H4 (cell line): ENCODE results near the gene GPR15. TPM values are rescaled to one million over a fixed set of nuclear protein-coding genes. Genes with fewer than 3 reads are reported as not detected.

Experiments
- DNase-seq: peaks from one replicate; pipeline ENCODE4 v3.0.0-alpha.2; 2015; ENCODE audit warnings: low spot score
- total RNA-seq: library from RNA; depleted of rRNA; stranded (reverse); fragments of >200 nt; shearing (Covaris generic); gene quantifications from 2 replicates; pipeline ENCODE4 v1.2.3, GENCODE V29; 2014

Gene GPR15
- total RNA-seq, 1 experiment from 2014 or later: 0.06 TPM

GRCh38 chr3:98530676-98531075 lies 1.1 kb upstream of the GPR15 start:
- no peak for DNase-seq

GRCh38 chr3:98532275-98532637 lies 478 bp downstream of the GPR15 start:
- no peak for DNase-seq

- no peak for DNase-seq
These were observed 1.2 kb downstream of the GPR15 start for GRCh38 chr3:98532709-98533571.

DNA sequence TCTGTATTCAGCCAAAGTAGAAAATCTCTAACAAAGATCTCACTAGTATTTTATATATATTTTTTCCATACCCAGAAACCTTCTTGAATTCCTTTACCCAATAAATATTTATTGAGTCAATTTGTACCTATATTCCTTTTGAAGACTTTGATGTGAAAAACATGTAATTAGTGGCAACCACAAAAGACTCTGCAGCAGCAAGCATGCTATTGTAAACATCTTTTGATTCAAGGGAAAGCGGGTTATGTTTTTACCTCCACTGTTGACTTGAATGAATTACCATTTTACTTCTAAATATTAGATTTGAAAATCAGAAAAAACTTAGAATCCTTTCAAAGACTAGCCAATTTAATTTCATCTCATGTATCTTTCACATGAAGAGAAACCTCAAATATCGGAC lies 2.4 kb downstream of the GPR15 start:
- DNase-seq: no peak

GRCh38 chr3:98534734-98535133 lies 3.0 kb downstream of the GPR15 start:
- DNase-seq: no peak

DNA sequence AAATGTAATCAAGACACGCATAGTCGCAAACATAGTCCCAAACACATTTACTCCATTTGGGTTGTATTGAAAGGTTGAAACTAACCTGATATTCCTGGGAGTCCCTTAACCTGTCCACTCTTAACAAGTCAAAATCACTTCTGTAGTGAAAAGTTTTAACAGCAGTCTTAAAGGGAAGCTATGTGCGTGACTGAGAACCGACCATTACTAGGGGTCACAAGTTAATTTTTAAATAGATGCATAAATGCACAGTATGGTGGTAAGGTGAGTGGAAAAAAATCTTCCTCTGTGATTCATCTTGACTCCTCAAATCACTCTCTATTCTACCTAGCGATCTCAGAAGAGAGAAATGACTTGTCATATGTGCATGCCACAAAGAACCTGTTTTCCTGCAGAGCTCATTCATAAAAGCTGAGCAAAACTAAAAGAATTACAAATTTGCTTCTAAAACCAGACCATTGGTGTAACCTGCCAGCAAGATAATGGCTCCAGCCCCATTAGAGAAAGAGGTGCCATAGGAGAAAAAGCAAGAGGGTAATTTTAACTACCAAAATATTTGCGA lies 4.8 kb downstream of the GPR15 start:
- no peak for DNase-seq

- DNase-seq: no peak
These were observed 8.6 kb downstream of the GPR15 start for GRCh38 chr3:98540346-98540745.

GRCh38 chr3:98541695-98542094 lies 9.9 kb downstream of the GPR15 start:
- DNase-seq: no peak

- no peak for DNase-seq
These were observed 10.8 kb downstream of the GPR15 start for GRCh38 chr3:98542623-98543022.

DNA sequence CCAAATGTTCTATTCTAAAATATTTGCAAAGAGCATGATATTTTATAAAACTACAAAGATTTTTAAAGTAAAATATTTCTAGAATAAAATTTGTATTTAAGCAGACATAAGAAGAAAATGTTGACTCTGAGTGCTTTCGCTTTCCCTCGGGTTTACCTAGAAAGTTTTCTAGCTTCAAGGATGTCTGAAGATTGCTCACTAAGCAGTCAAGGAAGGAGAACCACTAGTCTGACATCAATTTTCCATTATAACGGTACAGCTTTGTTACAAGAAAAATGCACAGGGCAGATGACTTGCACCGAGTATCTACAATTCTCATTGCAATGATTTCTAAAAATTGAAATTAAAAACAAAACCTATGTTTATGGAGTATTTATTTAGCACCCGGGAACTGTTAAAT lies 14.2 kb downstream of the GPR15 start:
- no peak for DNase-seq

DNA sequence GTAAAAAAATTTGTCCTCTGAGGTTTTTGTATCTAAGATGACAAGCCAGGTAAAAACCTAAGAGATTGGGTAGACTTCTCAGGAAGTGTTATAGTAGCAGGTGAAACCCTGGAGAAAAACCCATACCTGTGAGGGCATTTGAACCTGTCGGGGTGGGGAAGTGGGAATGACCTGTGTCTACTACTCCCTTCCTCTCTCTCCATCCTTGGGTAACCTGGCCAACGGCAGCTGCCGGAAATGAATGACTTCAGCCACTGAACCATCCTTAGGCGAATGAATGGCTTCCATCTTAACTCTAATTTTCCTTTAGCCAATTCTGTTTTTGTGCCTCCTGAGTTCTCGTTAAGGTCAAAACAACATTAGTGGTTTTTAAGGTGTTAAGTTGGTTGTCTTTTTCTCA lies 16.8 kb downstream of the GPR15 start:
- DNase-seq: no peak

- DNase-seq: no peak
These were observed 19.1 kb downstream of the GPR15 start for GRCh38 chr3:98550833-98551232.

DNA sequence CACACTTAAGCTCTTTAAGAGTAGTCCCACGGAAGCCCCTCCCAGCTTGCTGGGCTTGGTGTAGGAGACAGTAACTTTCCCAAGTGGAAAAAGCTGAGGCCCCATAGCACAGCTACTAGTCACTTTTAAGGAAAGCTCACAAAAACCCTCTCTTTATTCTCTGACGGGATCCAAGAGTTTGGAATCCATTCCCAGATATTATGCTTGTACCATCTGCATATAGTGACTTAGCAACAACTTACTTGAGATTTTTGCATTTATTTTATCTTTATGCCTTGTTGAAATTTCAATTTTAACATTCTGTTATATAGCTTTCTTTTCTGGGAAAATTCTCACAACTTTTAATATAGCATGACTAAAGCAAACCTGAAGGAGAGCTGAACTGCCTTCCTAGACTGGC lies 19.5 kb downstream of the GPR15 start:
- DNase-seq: no peak

- DNase-seq: no peak
These were observed 20.0 kb downstream of the GPR15 start for GRCh38 chr3:98551754-98552153.

GRCh38 chr3:98552232-98553020 lies 20.6 kb downstream of the GPR15 start:
- no peak for DNase-seq

- no peak for DNase-seq
These were observed 21.3 kb downstream of the GPR15 start for GRCh38 chr3:98553021-98553563.

DNA sequence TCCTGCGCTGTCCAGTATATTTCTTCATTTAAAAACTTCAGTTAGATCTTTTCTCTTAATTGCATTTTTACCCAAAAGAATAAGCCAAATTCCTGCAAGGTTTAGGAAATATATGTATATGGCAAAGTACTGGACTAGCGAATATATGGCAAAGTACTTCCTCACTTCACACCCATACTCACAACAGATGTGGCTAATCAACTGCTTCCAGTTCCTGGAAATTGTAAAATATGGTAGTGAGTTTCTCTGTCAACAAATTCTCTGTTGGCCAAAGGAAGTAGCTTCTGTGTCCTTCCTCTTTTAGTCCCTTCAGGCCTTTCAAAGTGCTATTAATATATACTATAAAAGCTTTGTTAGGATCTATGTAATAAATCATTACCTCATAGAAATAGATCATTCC lies 22.0 kb downstream of the GPR15 start:
- no peak for DNase-seq

DNA sequence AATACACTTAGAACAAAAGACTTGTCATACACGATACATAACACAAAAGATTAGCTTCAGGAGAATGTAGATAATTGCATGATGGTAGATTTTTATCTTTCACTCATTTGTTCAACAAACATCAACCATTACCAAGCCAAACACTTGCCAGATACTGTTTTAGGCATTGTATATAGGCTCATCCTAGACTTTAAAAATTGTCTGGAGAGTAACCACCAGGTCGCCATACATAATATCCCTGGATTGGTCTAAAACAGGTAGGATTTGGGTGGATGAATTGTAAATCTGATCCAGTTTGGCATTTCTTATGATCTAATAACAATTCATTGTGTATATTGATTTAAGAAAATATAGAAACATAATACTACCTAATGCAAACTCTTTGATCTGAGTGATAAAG lies 22.8 kb downstream of the GPR15 start:
- no peak for DNase-seq

DNA sequence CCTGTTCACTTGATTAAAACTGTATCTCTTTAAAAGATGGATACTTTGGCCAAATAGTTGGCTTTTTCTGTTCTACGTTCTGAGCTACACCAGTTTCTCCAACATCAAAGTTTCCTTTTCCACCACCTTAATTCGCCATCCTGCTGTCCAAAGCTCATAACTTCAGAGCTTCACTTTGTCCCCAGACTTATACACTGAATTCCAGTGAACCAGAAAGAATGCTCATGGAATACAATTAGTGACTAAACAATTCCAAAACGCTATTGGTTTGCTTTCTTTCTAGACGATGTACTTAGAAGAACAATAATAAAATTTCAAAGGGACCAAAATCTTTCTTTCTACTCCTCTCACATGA lies 23.2 kb downstream of the GPR15 start:
- peak; percentile 32 for DNase-seq

GRCh38 chr3:98556164-98557130 lies 24.7 kb downstream of the GPR15 start:
- peak; percentile 95 for DNase-seq

DNA sequence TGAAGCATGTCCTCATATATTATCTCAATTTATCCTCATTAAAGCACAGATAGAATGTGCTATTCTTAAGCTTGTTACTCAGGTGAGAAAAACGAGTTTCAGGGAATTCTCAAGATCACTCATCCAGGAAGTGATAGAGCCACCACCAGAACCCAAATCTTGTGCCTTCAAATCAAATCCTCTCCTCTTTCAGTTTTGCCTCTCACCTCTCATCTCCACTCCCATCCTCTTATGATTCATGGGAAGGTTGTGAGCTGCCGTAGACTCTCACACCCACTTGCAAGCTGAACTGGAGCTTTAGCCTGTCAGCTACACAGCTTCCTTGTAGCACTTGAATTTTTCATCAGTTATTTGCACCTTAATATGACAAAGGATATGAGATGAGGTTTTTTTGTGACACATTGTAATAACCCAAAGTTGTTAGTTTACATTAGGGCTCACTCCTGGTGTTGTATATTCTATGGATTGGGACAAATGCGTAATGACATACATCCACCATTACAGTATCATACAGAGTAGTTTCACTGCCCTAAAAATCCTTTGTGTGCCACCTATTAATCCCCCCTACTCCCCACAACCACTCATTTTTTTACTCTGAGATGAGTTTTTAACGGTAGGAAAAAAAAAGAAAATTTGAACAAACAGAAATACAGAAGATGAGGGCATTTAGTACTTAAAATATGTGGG lies 25.7 kb downstream of the GPR15 start:
- peak; percentile 49 for DNase-seq
